ENCODE measurements around the gene RALY. TPM values are rescaled to one million over a fixed set of nuclear protein-coding genes. Genes with fewer than 3 reads are reported as not detected.

RALY gene
- total and polyA plus RNA-seq, 2 experiments from 2014 or later = 122 to 240 TPM

DNA sequence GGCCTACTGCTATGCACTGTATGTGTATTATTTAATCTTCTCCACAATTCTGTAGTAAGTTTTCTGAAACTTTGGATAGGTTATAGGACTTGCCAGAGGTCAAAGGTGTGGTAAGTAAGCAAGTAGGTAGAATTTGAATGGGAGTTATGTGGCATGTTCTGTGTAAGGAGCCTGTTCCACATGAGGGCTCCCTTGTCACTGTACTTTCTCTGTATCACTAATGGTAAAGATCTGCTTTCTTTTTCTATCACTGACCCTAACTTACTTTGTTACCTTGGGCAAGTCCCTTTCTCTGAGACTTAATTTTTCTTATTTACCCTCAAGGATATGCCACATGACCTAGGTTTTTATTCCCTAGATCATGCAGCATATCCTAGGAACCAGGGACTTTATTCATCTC, 68.0 kb downstream of the RALY start:
- no peak overlapping the region for H3K4me2 ChIP-seq
- no peak overlapping the region for H3K4me3 ChIP-seq
- no peak for DNase-seq (ENCODE audit: low spot score)
- no peak overlapping the region for H2AFZ ChIP-seq
- peaks cover 5% of the 10 kb centered on the region for H3K4me1 ChIP-seq (ENCODE audit: insufficient read depth)
- no peaks in the 10 kb centered on the region for H3K9me2 ChIP-seq (replicated peaks; ENCODE audit: insufficient read depth)
- H3K36me3 ChIP-seq (replicated peaks; ENCODE audit: insufficient read depth, low read depth) = no peaks in the 10 kb centered on the region
- H3K27me3 ChIP-seq = no peaks in the 10 kb centered on the region
- no peak overlapping the region for H3K27ac ChIP-seq
- H3K79me2 ChIP-seq = peaks cover 87% of the 10 kb centered on the region
- TF ChIP-seq, protein P1, sequence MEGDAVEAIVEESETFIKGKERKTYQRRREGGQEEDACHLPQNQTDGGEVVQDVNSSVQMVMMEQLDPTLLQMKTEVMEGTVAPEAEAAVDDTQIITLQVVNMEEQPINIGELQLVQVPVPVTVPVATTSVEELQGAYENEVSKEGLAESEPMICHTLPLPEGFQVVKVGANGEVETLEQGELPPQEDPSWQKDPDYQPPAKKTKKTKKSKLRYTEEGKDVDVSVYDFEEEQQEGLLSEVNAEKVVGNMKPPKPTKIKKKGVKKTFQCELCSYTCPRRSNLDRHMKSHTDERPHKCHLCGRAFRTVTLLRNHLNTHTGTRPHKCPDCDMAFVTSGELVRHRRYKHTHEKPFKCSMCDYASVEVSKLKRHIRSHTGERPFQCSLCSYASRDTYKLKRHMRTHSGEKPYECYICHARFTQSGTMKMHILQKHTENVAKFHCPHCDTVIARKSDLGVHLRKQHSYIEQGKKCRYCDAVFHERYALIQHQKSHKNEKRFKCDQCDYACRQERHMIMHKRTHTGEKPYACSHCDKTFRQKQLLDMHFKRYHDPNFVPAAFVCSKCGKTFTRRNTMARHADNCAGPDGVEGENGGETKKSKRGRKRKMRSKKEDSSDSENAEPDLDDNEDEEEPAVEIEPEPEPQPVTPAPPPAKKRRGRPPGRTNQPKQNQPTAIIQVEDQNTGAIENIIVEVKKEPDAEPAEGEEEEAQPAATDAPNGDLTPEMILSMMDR (IDR thresholded peaks at IDR 0.05; ENCODE audit: poor library complexity) = no peak
- no peak for TF ChIP-seq EZH2 (IDR thresholded peaks at IDR 0.05; ENCODE audit: borderline replicate concordance)
- no peak for TF ChIP-seq EZH2phosphoT487 (IDR thresholded peaks at IDR 0.05; ENCODE audit: low read depth, severe bottlenecking, unreplicated experiment)
- H4K20me1 ChIP-seq (ENCODE audit: insufficient read depth, poor library complexity, severe bottlenecking) = peaks cover 89% of the 10 kb centered on the region
- H3K9me3 ChIP-seq (ENCODE audit: low read depth) = no peaks in the 10 kb centered on the region

DNA sequence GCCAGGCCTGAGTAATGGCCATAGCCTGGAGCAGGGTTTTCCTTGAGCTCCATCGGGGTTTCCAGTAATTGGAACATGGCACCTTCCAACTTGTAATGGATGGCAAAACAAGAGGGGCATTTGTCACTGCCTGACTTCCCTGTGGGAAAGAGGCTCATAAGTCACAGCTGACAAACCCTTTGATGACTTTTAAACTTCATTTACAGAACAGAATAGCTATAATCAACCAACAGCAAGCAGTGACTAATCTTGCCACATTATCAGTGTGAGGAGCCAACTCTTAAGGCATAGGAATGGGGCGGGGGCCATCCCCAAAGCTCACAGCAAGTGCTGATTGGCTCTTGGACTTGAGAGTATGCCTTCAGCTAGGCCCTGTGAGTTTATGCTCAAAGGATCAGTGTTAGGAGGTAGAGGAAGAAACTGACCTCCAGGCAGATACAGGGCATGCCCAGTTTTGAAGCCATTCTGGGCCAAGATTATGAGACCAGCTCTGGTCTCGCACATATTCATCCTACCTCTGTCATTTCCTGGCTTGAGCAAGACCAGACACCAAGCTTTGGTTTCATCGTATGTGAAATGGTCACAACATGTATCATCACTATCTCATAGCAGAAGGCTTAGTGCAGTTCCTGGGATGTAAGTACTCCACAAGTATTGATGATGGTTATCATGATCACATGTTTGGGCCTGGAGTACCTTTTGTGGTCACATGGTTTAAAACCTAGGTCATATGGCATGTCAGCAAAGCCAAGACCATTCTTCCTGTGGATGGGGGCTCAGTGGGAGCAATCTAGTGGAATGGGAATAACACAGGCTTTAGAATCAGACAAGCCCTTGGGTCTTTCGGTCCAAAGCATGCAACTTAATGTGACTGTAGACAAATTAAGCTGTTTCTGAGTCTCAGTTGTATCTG, 69.1 kb downstream of the RALY start:
- WGBS (ENCODE audit: low lambda C conversion rate, missing lambda C conversion rate) = 67% methylated on average over 5 of the region's 5 CpGs
- H2AFZ ChIP-seq = no peak overlapping the region
- no peak for DNase-seq (ENCODE audit: low spot score)
- H3K79me2 ChIP-seq = peaks cover 87% of the 10 kb centered on the region
- H3K4me2 ChIP-seq = no peak overlapping the region
- TF ChIP-seq, protein P1 (IDR thresholded peaks at IDR 0.05; ENCODE audit: poor library complexity) = no peak
- H4K20me1 ChIP-seq (ENCODE audit: insufficient read depth, poor library complexity, severe bottlenecking) = peaks cover 89% of the 10 kb centered on the region
- no peaks in the 10 kb centered on the region for H3K9me2 ChIP-seq (replicated peaks; ENCODE audit: insufficient read depth)
- H3K4me1 ChIP-seq (ENCODE audit: insufficient read depth) = peaks cover 10% of the 10 kb centered on the region
- no peaks in the 10 kb centered on the region for H3K36me3 ChIP-seq (replicated peaks; ENCODE audit: insufficient read depth, low read depth)
- H3K27me3 ChIP-seq = no peaks in the 10 kb centered on the region
- no peak overlapping the region for H3K27ac ChIP-seq
- no peak overlapping the region for H3K4me3 ChIP-seq
- no peaks in the 10 kb centered on the region for H3K9me3 ChIP-seq (ENCODE audit: low read depth)

DNA sequence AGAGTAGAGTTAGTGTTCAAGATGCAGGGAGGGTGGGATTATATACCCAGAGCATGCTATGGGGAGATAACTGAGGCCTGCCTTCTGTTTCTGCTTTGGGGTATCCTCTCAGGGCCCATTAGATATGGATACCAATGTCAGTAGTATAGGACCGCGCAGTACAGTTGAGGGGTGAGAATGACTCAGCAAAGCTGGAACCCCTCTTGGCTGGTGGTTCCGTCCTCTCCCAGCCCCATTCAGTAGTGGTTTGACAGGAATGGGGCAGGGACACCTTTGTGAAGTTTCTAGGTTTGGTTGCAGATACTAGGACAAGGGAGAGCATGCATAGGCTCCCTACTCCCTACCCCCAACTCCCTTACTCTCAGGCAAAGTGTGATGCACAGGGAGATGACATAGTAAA, 70.6 kb downstream of the RALY start:
- H3K4me2 ChIP-seq = no peak overlapping the region
- H2AFZ ChIP-seq = no peak overlapping the region
- H4K20me1 ChIP-seq (ENCODE audit: insufficient read depth, poor library complexity, severe bottlenecking) = peaks cover 86% of the 10 kb centered on the region
- no peak for DNase-seq (ENCODE audit: low spot score)
- no peaks in the 10 kb centered on the region for H3K27me3 ChIP-seq
- no peak overlapping the region for H3K27ac ChIP-seq
- no peak overlapping the region for H3K4me3 ChIP-seq
- WGBS (ENCODE audit: low lambda C conversion rate, missing lambda C conversion rate) = 100% methylated on average over 3 of the region's 3 CpGs
- H3K36me3 ChIP-seq (replicated peaks; ENCODE audit: insufficient read depth, low read depth) = no peaks in the 10 kb centered on the region
- H3K4me1 ChIP-seq (ENCODE audit: insufficient read depth) = peaks cover 10% of the 10 kb centered on the region
- H3K9me3 ChIP-seq (ENCODE audit: low read depth) = no peaks in the 10 kb centered on the region
- no peaks in the 10 kb centered on the region for H3K9me2 ChIP-seq (replicated peaks; ENCODE audit: insufficient read depth)
- peaks cover 83% of the 10 kb centered on the region for H3K79me2 ChIP-seq
- TF ChIP-seq EZH2 (IDR thresholded peaks at IDR 0.05; ENCODE audit: borderline replicate concordance) (no peak), EZH2phosphoT487 (IDR thresholded peaks at IDR 0.05; ENCODE audit: low read depth, severe bottlenecking, unreplicated experiment) (no peak)
- TF ChIP-seq, protein P1 (IDR thresholded peaks at IDR 0.05; ENCODE audit: poor library complexity) = no peak

All from hepatocyte (in vitro differentiated cells).